HepG2 (cell line): ENCODE data around the gene ANK3. TPM values are rescaled to one million over a fixed set of nuclear protein-coding genes. Genes with fewer than 3 reads are reported as not detected.

Source experiments
- ATAC-seq: fragments of 200-7000 bp; cut with Tn5 transposase; 3 replicates; pipeline ENCODE4 v1.9.1; 2020; ENCODE audit warnings: mild to moderate bottlenecking, moderate library complexity
- BruUV-seq: library from RNA; stranded (reverse); fragments of 400-500 nt; replicated peaks from 2 replicates; lab custom pipeline; 2021; lab: Mats Ljungman, UMichigan
- CTCF ChIA-PET: fragments of 300-600 bp; formaldehyde crosslinking; extraction: SDS; loops from one replicate; lab custom pipeline; 2021; ENCODE audit warnings: low total read pairs, inconsistent platforms, low intra/inter-chr PET ratio; lab: Yijun Ruan, JAX
- POLR2A ChIA-PET: fragments of 350-600 bp; sonication (Branson Sonifier 250); formaldehyde crosslinking; loops from one replicate; lab custom pipeline; 2020; ENCODE audit warnings: antibody characterized with exemption, inconsistent platforms; lab: Yijun Ruan, JAX
- DNase-seq: peaks from one replicate; pipeline ENCODE4 v3.0.0-alpha.2; 2015; ENCODE audit warnings: low spot score
- FAIRE-seq: peaks from 3 replicates; lab custom pipeline; 2011; peaks lifted over from hg19 to GRCh38; lab: Jason Lieb, UNC
- H2AFZ ChIP-seq: one replicate; pipeline ENCODE4 v1.6.1; 2011; ENCODE audit warnings: low read length, inconsistent platforms
- H3K27ac ChIP-seq: fragments of 300-600 bp; 3 replicates; pipeline ENCODE4 v1.8.0; 2011; ENCODE audit warnings: mixed run types, mild to moderate bottlenecking, mixed read lengths, low read length, inconsistent platforms; ENCODE audit not compliant: insufficient read depth; ENCODE audit errors: extremely low read length
- H3K27me3 ChIP-seq, 2 experiments: fragments of 200-600 bp in 1 of 2; 2 replicates in 1 of 2; 3 replicates in 1 of 2; pipeline versions ENCODE4 v1.6.0 to v1.8.0; 2011; ENCODE audit warnings: low read length in 2 of 2, mild to moderate bottlenecking in 2 of 2, moderate library complexity in 2 of 2, inconsistent platforms in 1 of 2; ENCODE audit not compliant: insufficient read depth in 2 of 2, control insufficient read depth in 1 of 2
- H3K36me3 ChIP-seq, 2 experiments: fragments of 200-600 bp in 1 of 2; replicated peaks in 1 of 2; 2 replicates in 1 of 2; 3 replicates in 1 of 2; pipeline versions ENCODE4 v1.5.1 to v1.8.0; 2011; ENCODE audit warnings: low read length in 2 of 2, inconsistent platforms in 1 of 2; ENCODE audit not compliant: insufficient read depth in 2 of 2, control insufficient read depth in 1 of 2
- H3K4me1 ChIP-seq: 2 replicates; pipeline ENCODE4 v1.5.1; 2012; ENCODE audit warnings: low read length, inconsistent platforms; ENCODE audit not compliant: insufficient read depth
- H3K4me2 ChIP-seq: 2 replicates; pipeline ENCODE4 v1.6.0; 2011; ENCODE audit warnings: low read depth, low read length, inconsistent platforms
- H3K4me3 ChIP-seq, 3 experiments: fragments of 200-600 bp in 1 of 3; sonication (generic), shearing (Covaris generic) in 1 of 3; replicated peaks in 1 of 3; 2 replicates each; pipeline ENCODE4 v1.5.1; 2011 to 2016; ENCODE audit warnings: low read length in 3 of 3, inconsistent platforms in 2 of 3, low read depth in 2 of 3, mild to moderate bottlenecking in 2 of 3, control low read depth in 1 of 3, mixed read lengths in 1 of 3; ENCODE audit not compliant: insufficient read depth in 1 of 3
- H3K79me2 ChIP-seq: one replicate; pipeline ENCODE4 v1.6.1; 2011; ENCODE audit warnings: low read length, inconsistent platforms; ENCODE audit not compliant: insufficient read depth
- H3K9ac ChIP-seq: 2 replicates; pipeline ENCODE4 v1.6.0; 2011; ENCODE audit warnings: mild to moderate bottlenecking, low read depth, low read length, inconsistent platforms; ENCODE audit not compliant: insufficient read depth
- H3K9me3 ChIP-seq: 2 replicates; pipeline ENCODE4 v1.5.1; 2012; ENCODE audit warnings: mild to moderate bottlenecking, low read length
- H4K20me1 ChIP-seq: 2 replicates; pipeline ENCODE4 v1.6.0; 2011; ENCODE audit warnings: inconsistent platforms, mild to moderate bottlenecking, low read length, moderate library complexity; ENCODE audit not compliant: insufficient read depth
- BATF2 ChIP-seq: sonication (generic); formaldehyde crosslinking; IDR thresholded peaks from 2 replicates; pipeline ENCODE4 v1.8.0; 2022; ENCODE audit warnings: mild to moderate bottlenecking, missing genetic modification reagents, moderate library complexity
- DMTF1 ChIP-seq: sonication (generic); formaldehyde crosslinking; IDR thresholded peaks from 2 replicates; pipeline ENCODE4 v1.4.0; 2020; ENCODE audit warnings: mild to moderate bottlenecking, missing genetic modification reagents
- JUND ChIP-seq: sonication (generic); formaldehyde crosslinking; IDR thresholded peaks from 2 replicates; pipeline ENCODE4 v1.8.0; 2022; ENCODE audit warnings: mild to moderate bottlenecking, missing genetic modification reagents
- ZIK1 ChIP-seq: sonication (generic); formaldehyde crosslinking; IDR thresholded peaks from 2 replicates; pipeline ENCODE4 v1.5.0; 2020; ENCODE audit warnings: mild to moderate bottlenecking, low read depth, missing genetic modification reagents, borderline replicate concordance
- ZNF598 ChIP-seq: sonication (generic); formaldehyde crosslinking; IDR thresholded peaks from 2 replicates; pipeline ENCODE4 v1.5.1; 2020; ENCODE audit warnings: mild to moderate bottlenecking, missing genetic modification reagents, borderline replicate concordance
- ZNF766 ChIP-seq: sonication (generic); formaldehyde crosslinking; IDR thresholded peaks from 2 replicates; pipeline ENCODE4 v1.5.0; 2020; ENCODE audit warnings: missing genetic modification reagents, borderline replicate concordance
- WGBS: methylation state at CpG from one replicate; pipeline ENCODE4 v1.1.6; 2017; ENCODE audit warnings: low lambda C conversion rate; 5-methylcytosine and 5-hydroxymethylcytosine counted together
- in situ Hi-C: cut with HindIII; loops from 2 replicates; pipeline ENCODE4 v1.10.0; 2017; ENCODE audit warnings: low pct_unique_long_range_greater_than_20kb; ENCODE audit not compliant: extremely low pct_ligation_motif_present
- intact Hi-C: fragments of 100-400 bp; cut with micrococcal nuclease; formaldehyde crosslinking; loops from one replicate; pipeline ENCODE4 v1.10.0; 2022; ENCODE audit not compliant: unreplicated experiment
- polyA plus RNA-seq, 8 experiments: library from polyadenylated mRNA; depleted of rRNA in 3 of 8; stranded (reverse) in 7 of 8; unstranded in 1 of 8; fragments of >200 nt; fragmentation: Illumina TruSeq in 4 of 8; extraction: Trizol in 4 of 8; gene quantifications; 2 replicates each; pipeline versions ENCODE4 v1.2.1 to v1.2.3, GENCODE V29; 2011 to 2016; ENCODE audit warnings: low read depth in 4 of 8, missing spikeins in 1 of 8, mixed read lengths in 1 of 8; ENCODE audit not compliant: insufficient read depth in 1 of 8
- total RNA-seq, 5 experiments: library from RNA; depleted of rRNA; stranded (reverse); fragments of >200 nt; fragmentation: Illumina TruSeq; extraction: Trizol; gene quantifications; 2 replicates each; pipeline ENCODE4 v1.2.3, GENCODE V29; 2016; ENCODE audit warnings: low read depth in 1 of 5

Gene ANK3
- total and polyA plus RNA-seq, 2 of the 13 experiments (the other 11 are each of a cell fraction or from before 2014, with no cell fraction given), result not detected

GRCh38 chr10:60139290-60139689 is 250.4 kb downstream of the ANK3 start (continued):
- no peak for TF ChIP-seq DMTF1 (CRISPR knock-in tag)

- Histone ChIP-seq H3K9me3 (no peaks in the 10 kb centered on the region), H4K20me1 (no peaks in the 10 kb centered on the region), H3K36me3 (no peaks in the 10 kb centered on the region), H3K27ac (no peak overlapping the region), H3K4me3 (no peak overlapping the region), H3K4me2 (no peak overlapping the region), H3K4me1 (0 out of 2 replicates have a peak, but pooled peaks cover 8% of the 10 kb centered on the region), H3K79me2 (no peaks in the 10 kb centered on the region), H3K27me3 (no peaks in the 10 kb centered on the region; a peak in 1 of 5 replicates), H2AFZ (no peak overlapping the region), H3K9ac (no peak overlapping the region)
- 74% methylated on average over 5 of the region's 5 CpGs for WGBS
- TF ChIP-seq ZNF598 (CRISPR knock-in tag) (no peak), JUND (CRISPR knock-in tag) (no peak), BATF2 (CRISPR knock-in tag) (no peak), ZNF766 (no peak), ZIK1 (CRISPR knock-in tag) (no peak)
- FAIRE-seq (no peak), DNase-seq (no peak), ATAC-seq (no peak)
- in situ Hi-C loops (no loop called here), intact Hi-C loops (no loop called here)
- POLR2A ChIA-PET, result no interaction called here
- CTCF ChIA-PET, result no interaction called here
- BruUV-seq, result no TSS peak
Observed at GRCh38 chr10:60138842-60139241, 250.8 kb downstream of the ANK3 start.
